Neuron (in vitro differentiated cells): Measurements from ENCODE around the gene CD86.

ENCODE experiments used
- H2AFZ ChIP-seq: one replicate; pipeline ENCODE4 v1.6.1; 2013; ENCODE audit warnings: low read depth, mild to moderate bottlenecking, inconsistent platforms, low read length, moderate library complexity
- H3K27me3 ChIP-seq: one replicate; pipeline ENCODE4 v1.6.1; 2013; ENCODE audit warnings: low read length; ENCODE audit not compliant: insufficient read depth
- H3K36me3 ChIP-seq: one replicate; pipeline ENCODE4 v1.6.1; 2013; ENCODE audit warnings: low read length; ENCODE audit not compliant: insufficient read depth
- H3K4me1 ChIP-seq: one replicate; pipeline ENCODE4 v1.6.1; 2013; ENCODE audit warnings: low read length; ENCODE audit not compliant: insufficient read depth
- H3K4me3 ChIP-seq: 2 replicates; pipeline ENCODE4 v1.5.1; 2013; ENCODE audit warnings: mild to moderate bottlenecking, low read length, moderate library complexity
- H3K9me3 ChIP-seq: one replicate; pipeline ENCODE4 v1.6.1; 2013; ENCODE audit warnings: low read length

The CD86 gene

GRCh38 chr3:122102191-122102935, 47.2 kb downstream of the CD86 start:
- H2AFZ ChIP-seq = no peak overlapping the region
- H3K9me3 ChIP-seq = no peaks in the 10 kb centered on the region
- H3K36me3 ChIP-seq = no peaks in the 10 kb centered on the region
- H3K4me3 ChIP-seq = no peak overlapping the region
- no peaks in the 10 kb centered on the region for H3K27me3 ChIP-seq
- H3K4me1 ChIP-seq = peaks cover 31% of the 10 kb centered on the region

GRCh38 chr3:122103821-122104514, 48.8 kb downstream of the CD86 start:
- Histone ChIP-seq H3K9me3 (no peaks in the 10 kb centered on the region), H2AFZ (no peak overlapping the region), H3K36me3 (no peaks in the 10 kb centered on the region), H3K27me3 (no peaks in the 10 kb centered on the region), H3K4me1 (peaks cover 31% of the 10 kb centered on the region), H3K4me3 (no peak overlapping the region)

- no peaks in the 10 kb centered on the region for H3K36me3 ChIP-seq
- no peak overlapping the region for H3K4me3 ChIP-seq
- H2AFZ ChIP-seq = no peak overlapping the region
- no peaks in the 10 kb centered on the region for H3K27me3 ChIP-seq
- H3K4me1 ChIP-seq = peaks cover 30% of the 10 kb centered on the region
- no peaks in the 10 kb centered on the region for H3K9me3 ChIP-seq
Observed at GRCh38 chr3:122104515-122105194, 49.5 kb downstream of the CD86 start.

GRCh38 chr3:122105626-122106025, 50.5 kb downstream of the CD86 start:
- H3K4me1 ChIP-seq = peaks cover 21% of the 10 kb centered on the region
- no peaks in the 10 kb centered on the region for H3K27me3 ChIP-seq
- H3K36me3 ChIP-seq = no peaks in the 10 kb centered on the region
- H3K9me3 ChIP-seq = no peaks in the 10 kb centered on the region
- no peak overlapping the region for H3K4me3 ChIP-seq
- no peak overlapping the region for H2AFZ ChIP-seq

- H3K4me3 ChIP-seq = no peak overlapping the region
- no peaks in the 10 kb centered on the region for H3K27me3 ChIP-seq
- H3K9me3 ChIP-seq = no peaks in the 10 kb centered on the region
- no peaks in the 10 kb centered on the region for H3K36me3 ChIP-seq
- peaks cover 14% of the 10 kb centered on the region for H3K4me1 ChIP-seq
- H2AFZ ChIP-seq = no peak overlapping the region
Observed at GRCh38 chr3:122107171-122107570, 52.0 kb downstream of the CD86 start.

- Histone ChIP-seq H3K27me3 (no peaks in the 10 kb centered on the region), H3K9me3 (no peaks in the 10 kb centered on the region), H3K36me3 (no peaks in the 10 kb centered on the region), H3K4me1 (no peaks in the 10 kb centered on the region), H3K4me3 (no peak overlapping the region), H2AFZ (no peak overlapping the region)
Observed at GRCh38 chr3:122111974-122112373, 56.8 kb downstream of the CD86 start.

GRCh38 chr3:122112754-122113153, 57.6 kb downstream of the CD86 start:
- H3K36me3 ChIP-seq = no peaks in the 10 kb centered on the region

GRCh38 chr3:122123850-122124249, 68.7 kb downstream of the CD86 start:
- Histone ChIP-seq H3K4me1 (no peaks in the 10 kb centered on the region), H3K27me3 (peaks cover 2% of the 10 kb centered on the region), H3K4me3 (no peak overlapping the region), H3K36me3 (no peaks in the 10 kb centered on the region), H3K9me3 (peaks cover 3% of the 10 kb centered on the region), H2AFZ (no peak overlapping the region)

More at GRCh38 chr3:122112754-122113153, 57.6 kb downstream of the CD86 start:
- Histone ChIP-seq H3K4me3 (no peak overlapping the region), H3K4me1 (no peaks in the 10 kb centered on the region), H3K27me3 (no peaks in the 10 kb centered on the region), H3K9me3 (no peaks in the 10 kb centered on the region), H2AFZ (no peak overlapping the region)

GRCh38 chr3:122132949-122133540, 77.9 kb downstream of the CD86 start:
- Histone ChIP-seq H3K9me3 (no peaks in the 10 kb centered on the region), H2AFZ (no peak overlapping the region), H3K4me1 (no peaks in the 10 kb centered on the region), H3K4me3 (no peak overlapping the region), H3K27me3 (no peaks in the 10 kb centered on the region), H3K36me3 (no peaks in the 10 kb centered on the region)

GRCh38 chr3:122146466-122146865, 91.3 kb downstream of the CD86 start:
- Histone ChIP-seq H3K4me3 (no peak overlapping the region), H3K36me3 (no peaks in the 10 kb centered on the region), H3K27me3 (peaks cover 3% of the 10 kb centered on the region), H3K9me3 (no peaks in the 10 kb centered on the region), H2AFZ (no peak overlapping the region), H3K4me1 (no peaks in the 10 kb centered on the region)

GRCh38 chr3:122148941-122149627, 93.9 kb downstream of the CD86 start:
- no peaks in the 10 kb centered on the region for H3K4me1 ChIP-seq
- H3K4me3 ChIP-seq = no peak overlapping the region
- H3K9me3 ChIP-seq = no peaks in the 10 kb centered on the region
- H2AFZ ChIP-seq = no peak overlapping the region
- no peaks in the 10 kb centered on the region for H3K36me3 ChIP-seq
- H3K27me3 ChIP-seq = peaks cover 3% of the 10 kb centered on the region

- no peaks in the 10 kb centered on the region for H3K4me1 ChIP-seq
- no peaks in the 10 kb centered on the region for H3K36me3 ChIP-seq
- H3K9me3 ChIP-seq = no peaks in the 10 kb centered on the region
- H3K4me3 ChIP-seq = no peak overlapping the region
- no peak overlapping the region for H2AFZ ChIP-seq
- H3K27me3 ChIP-seq = peaks cover 3% of the 10 kb centered on the region
Observed at GRCh38 chr3:122151480-122151879, 96.3 kb downstream of the CD86 start.
